Measurements from ENCODE around the gene KAZALD1. TPM values are rescaled to one million over a fixed set of nuclear protein-coding genes. Genes with fewer than 3 reads are reported as not detected.

KAZALD1 gene
- total RNA-seq, 1 donor from 2014 or later, result 8.1 TPM

DNA sequence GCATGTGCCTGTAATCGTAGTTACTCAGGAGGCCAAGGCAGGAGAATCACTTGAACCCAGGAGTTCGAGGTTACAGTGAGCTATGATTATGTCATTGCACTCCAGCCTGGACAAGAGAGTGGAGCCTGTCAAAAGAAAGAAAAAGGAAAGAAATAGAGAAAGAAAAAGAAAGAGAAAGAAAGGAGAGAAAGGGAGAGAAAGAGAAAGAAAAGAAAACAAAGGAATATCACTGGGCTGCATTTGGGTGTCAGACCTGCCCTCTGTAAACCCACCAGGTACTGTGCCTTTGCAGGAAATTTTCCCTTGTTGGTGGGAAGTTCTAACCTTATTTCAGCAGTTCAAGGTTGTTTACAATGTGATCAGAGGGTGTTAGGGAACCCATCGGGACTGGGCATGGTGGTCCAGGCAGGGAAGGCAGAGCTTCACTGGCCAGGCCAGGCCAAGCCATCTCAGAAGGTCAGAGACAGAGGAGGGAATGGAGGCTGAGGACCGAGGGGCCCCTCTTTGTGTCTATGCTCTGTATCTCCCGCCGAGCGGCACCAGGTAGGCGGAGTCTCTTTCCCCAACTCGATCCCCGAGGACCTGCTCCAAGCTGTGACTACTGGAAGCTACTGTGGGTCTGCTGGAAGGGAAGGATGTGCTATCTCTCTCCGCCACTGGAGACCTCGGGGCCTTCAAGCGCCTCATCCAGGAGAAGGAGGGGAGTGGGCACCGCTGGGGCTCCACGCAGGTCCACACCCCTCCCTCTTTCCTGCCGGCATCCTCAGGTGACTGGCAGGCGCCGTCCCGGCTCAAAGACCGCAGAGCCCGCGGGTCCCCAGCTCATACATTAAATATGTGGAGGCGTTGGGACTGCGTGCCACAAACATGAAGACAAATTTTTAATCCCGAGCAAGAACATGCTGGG, 15.2 kb upstream of the KAZALD1 start:
- no peak overlapping the region for H3K4me3 Mint-ChIP-seq (ENCODE audit: unreplicated experiment)
- peaks cover 4% of the 10 kb centered on the region for H3K9me3 Mint-ChIP-seq (ENCODE audit: unreplicated experiment)
- peaks cover 5% of the 10 kb centered on the region for H4K20me1 ChIP-seq (ENCODE audit: insufficient read depth, low read length)
- TF ChIP-seq, protein P1, sequence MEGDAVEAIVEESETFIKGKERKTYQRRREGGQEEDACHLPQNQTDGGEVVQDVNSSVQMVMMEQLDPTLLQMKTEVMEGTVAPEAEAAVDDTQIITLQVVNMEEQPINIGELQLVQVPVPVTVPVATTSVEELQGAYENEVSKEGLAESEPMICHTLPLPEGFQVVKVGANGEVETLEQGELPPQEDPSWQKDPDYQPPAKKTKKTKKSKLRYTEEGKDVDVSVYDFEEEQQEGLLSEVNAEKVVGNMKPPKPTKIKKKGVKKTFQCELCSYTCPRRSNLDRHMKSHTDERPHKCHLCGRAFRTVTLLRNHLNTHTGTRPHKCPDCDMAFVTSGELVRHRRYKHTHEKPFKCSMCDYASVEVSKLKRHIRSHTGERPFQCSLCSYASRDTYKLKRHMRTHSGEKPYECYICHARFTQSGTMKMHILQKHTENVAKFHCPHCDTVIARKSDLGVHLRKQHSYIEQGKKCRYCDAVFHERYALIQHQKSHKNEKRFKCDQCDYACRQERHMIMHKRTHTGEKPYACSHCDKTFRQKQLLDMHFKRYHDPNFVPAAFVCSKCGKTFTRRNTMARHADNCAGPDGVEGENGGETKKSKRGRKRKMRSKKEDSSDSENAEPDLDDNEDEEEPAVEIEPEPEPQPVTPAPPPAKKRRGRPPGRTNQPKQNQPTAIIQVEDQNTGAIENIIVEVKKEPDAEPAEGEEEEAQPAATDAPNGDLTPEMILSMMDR (IDR thresholded peaks at IDR 0.05; ENCODE audit: insufficient read depth, low read depth, low read length), result no peak
- no peak for TF ChIP-seq EZH2 (IDR thresholded peaks at IDR 0.05; ENCODE audit: insufficient read depth, low read length)
- H3K4me3 ChIP-seq (ENCODE audit: insufficient read depth, low read depth, low read length), result peak overlapping the region; percentile 6
- H3K79me2 ChIP-seq (ENCODE audit: insufficient read depth, low read length), result no peaks in the 10 kb centered on the region
- H2AFZ ChIP-seq (ENCODE audit: low read depth, low read length), result peak overlapping the region; percentile 62
- H3K4me1 ChIP-seq (ENCODE audit: insufficient read depth, low read length), result peaks cover 43% of the 10 kb centered on the region
- H3K27ac Mint-ChIP-seq (ENCODE audit: unreplicated experiment), result no peak overlapping the region
- peaks cover 15% of the 10 kb centered on the region for H3K4me1 Mint-ChIP-seq (ENCODE audit: low read depth, unreplicated experiment)
- peaks cover 50% of the 10 kb centered on the region for H3K27me3 Mint-ChIP-seq (ENCODE audit: low read depth, unreplicated experiment)
- no peaks in the 10 kb centered on the region for H3K9me3 ChIP-seq (ENCODE audit: insufficient read depth, low read depth, low read length)
- H3K27me3 ChIP-seq (ENCODE audit: insufficient read depth, low read length), result peaks cover 25% of the 10 kb centered on the region
- H3K4me2 ChIP-seq (ENCODE audit: low read length), result peak overlapping the region; percentile 77
- no peak for FAIRE-seq
- H3K36me3 ChIP-seq (ENCODE audit: insufficient read depth, low read length), result no peaks in the 10 kb centered on the region
- no peaks in the 10 kb centered on the region for H3K36me3 Mint-ChIP-seq (ENCODE audit: low read depth, unreplicated experiment)
- DNase-seq (ENCODE audit: low read depth), result no peak
- H3K27ac ChIP-seq (ENCODE audit: low read depth, low read length), result no peak overlapping the region
- H3K9ac ChIP-seq (ENCODE audit: low read length), result no peak overlapping the region

DNA sequence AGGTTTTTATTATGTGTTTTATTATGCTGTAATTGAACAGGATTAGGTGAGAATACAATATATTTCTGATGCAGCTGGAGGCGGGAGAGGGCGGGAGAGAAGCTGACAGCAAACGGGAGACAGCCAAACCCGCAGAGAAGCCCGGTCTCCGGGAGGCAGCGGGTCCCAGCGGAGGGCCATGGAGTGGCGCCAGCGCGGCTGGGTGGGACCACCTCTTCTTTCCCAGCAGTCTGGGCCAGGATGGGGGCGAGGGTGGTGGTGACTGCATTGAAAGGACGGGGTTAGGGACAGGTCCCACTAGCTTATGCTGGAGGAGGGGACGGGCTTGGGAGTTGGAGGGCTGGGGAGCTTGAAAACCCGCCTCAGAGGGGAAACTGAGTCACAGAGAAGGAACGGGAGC, 14.5 kb upstream of the KAZALD1 start:
- Histone ChIP-seq H3K4me1 (ENCODE audit: insufficient read depth, low read length) (peaks cover 43% of the 10 kb centered on the region), H3K9me3 (ENCODE audit: insufficient read depth, low read depth, low read length) (no peaks in the 10 kb centered on the region), H3K36me3 (ENCODE audit: insufficient read depth, low read length) (no peaks in the 10 kb centered on the region), H4K20me1 (ENCODE audit: insufficient read depth, low read length) (peaks cover 5% of the 10 kb centered on the region), H3K4me3 (ENCODE audit: insufficient read depth, low read depth, low read length) (peak overlapping the region; percentile 6), H3K27ac (ENCODE audit: low read depth, low read length) (no peak overlapping the region), H2AFZ (ENCODE audit: low read depth, low read length) (peak overlapping the region; percentile 62), H3K4me2 (ENCODE audit: low read length) (peak overlapping the region; percentile 77), H3K9ac (ENCODE audit: low read length) (no peak overlapping the region), H3K27me3 (ENCODE audit: insufficient read depth, low read length) (peaks cover 25% of the 10 kb centered on the region), H3K79me2 (ENCODE audit: insufficient read depth, low read length) (no peaks in the 10 kb centered on the region)
- Mint-ChIP-seq H3K36me3 (ENCODE audit: low read depth, unreplicated experiment) (no peaks in the 10 kb centered on the region), H3K9me3 (ENCODE audit: unreplicated experiment) (peaks cover 4% of the 10 kb centered on the region), H3K4me1 (ENCODE audit: low read depth, unreplicated experiment) (peaks cover 11% of the 10 kb centered on the region), H3K4me3 (ENCODE audit: unreplicated experiment) (no peak overlapping the region), H3K27me3 (ENCODE audit: low read depth, unreplicated experiment) (peaks cover 52% of the 10 kb centered on the region), H3K27ac (ENCODE audit: unreplicated experiment) (no peak overlapping the region)
- TF ChIP-seq, protein P1 (IDR thresholded peaks at IDR 0.05; ENCODE audit: insufficient read depth, low read depth, low read length), result no peak
- peak; percentile 61 for TF ChIP-seq EZH2 (IDR thresholded peaks at IDR 0.05; ENCODE audit: insufficient read depth, low read length)
- no peak for DNase-seq (ENCODE audit: low read depth)
- no peak for FAIRE-seq

Measured in astrocyte (in vitro differentiated cells and primary cell).